Measurements from ENCODE around the gene DTYMK.

The DTYMK gene

GRCh38 chr2:241702155-241703031, 15.8 kb upstream of the DTYMK start (continued):
- TF ChIP-seq SCRT1 (tag by site-specific recombination; IDR thresholded peaks at IDR 0.05; ENCODE audit: borderline replicate concordance) (no peak), ZNF311 (tag by site-specific recombination; IDR thresholded peaks at IDR 0.05; ENCODE audit: borderline replicate concordance) (no peak), ZNF600 (tag by site-specific recombination; IDR thresholded peaks at IDR 0.05) (no peak), ZFHX2 (tag by site-specific recombination; conservative IDR thresholded peaks at IDR 0.05) (peak; percentile 89), ZNF155 (tag by site-specific recombination; IDR thresholded peaks at IDR 0.05) (no peak), KLF10 (tag by site-specific recombination; IDR thresholded peaks at IDR 0.05) (peak; percentile 48; the same call in 1 of the 2 replicates), ZNF433 (tag by site-specific recombination; IDR thresholded peaks at IDR 0.05; ENCODE audit: low read depth) (no peak), ZSCAN4 (tag by site-specific recombination; IDR thresholded peaks at IDR 0.05) (no peak), ZNF426 (tag by site-specific recombination; IDR thresholded peaks at IDR 0.05) (no peak), ZBTB17 (tag by site-specific recombination; IDR thresholded peaks at IDR 0.05) (no peak), ZNF544 (tag by site-specific recombination; IDR thresholded peaks at IDR 0.05) (no peak), ZNF274 (IDR thresholded peaks at IDR 0.05; ENCODE audit: low read length) (no peak), ZNF274 (tag by site-specific recombination; IDR thresholded peaks at IDR 0.05; ENCODE audit: borderline replicate concordance) (no peak), ZNF514 (tag by site-specific recombination; IDR thresholded peaks at IDR 0.05) (no peak), EGR2 (tag by site-specific recombination; IDR thresholded peaks at IDR 0.05; ENCODE audit: low read depth) (peak; percentile 76), MZF1 (tag by site-specific recombination; IDR thresholded peaks at IDR 0.05; ENCODE audit: borderline replicate concordance) (no peak), ZFP3 (tag by site-specific recombination; IDR thresholded peaks at IDR 0.05; ENCODE audit: low read depth) (no peak), ZNF596 (tag by site-specific recombination; IDR thresholded peaks at IDR 0.05) (no peak), KLF17 (tag by site-specific recombination; IDR thresholded peaks at IDR 0.05) (0 out of 2 replicates have a peak, but pooled peaks have one; percentile 20), ZNF664 (tag by site-specific recombination; IDR thresholded peaks at IDR 0.05) (no peak), ZNF626 (tag by site-specific recombination; IDR thresholded peaks at IDR 0.05) (no peak), HOXD13 (CRISPR knock-in tag; IDR thresholded peaks at IDR 0.05; ENCODE audit: borderline replicate concordance) (no peak), CTCF (tag by site-specific recombination; IDR thresholded peaks at IDR 0.05) (peak; percentile 98), ZSCAN23 (tag by site-specific recombination; IDR thresholded peaks at IDR 0.05) (no peak), ZBTB8A (tag by site-specific recombination; IDR thresholded peaks at IDR 0.05) (peak; percentile 78), ZNF324 (tag by site-specific recombination; IDR thresholded peaks at IDR 0.05) (no peak), ZNF792 (tag by site-specific recombination; IDR thresholded peaks at IDR 0.05) (no peak), GLIS1 (tag by site-specific recombination; IDR thresholded peaks at IDR 0.05) (no peak), ZNF791 (tag by site-specific recombination; IDR thresholded peaks at IDR 0.05) (no peak), ZNF837 (tag by site-specific recombination; IDR thresholded peaks at IDR 0.05) (no peak), ZFP41 (tag by site-specific recombination; IDR thresholded peaks at IDR 0.05; ENCODE audit: borderline replicate concordance) (no peak), ZNF2 (tag by site-specific recombination; IDR thresholded peaks at IDR 0.05) (no peak), ZNF548 (tag by site-specific recombination; IDR thresholded peaks at IDR 0.05) (no peak), ZNF776 (tag by site-specific recombination; IDR thresholded peaks at IDR 0.05; ENCODE audit: borderline replicate concordance) (no peak), OVOL3 (tag by site-specific recombination; IDR thresholded peaks at IDR 0.05) (no peak), ZBTB7A (tag by site-specific recombination; IDR thresholded peaks at IDR 0.05; ENCODE audit: low read depth) (no peak)
- TF ChIP-seq, protein P1, sequence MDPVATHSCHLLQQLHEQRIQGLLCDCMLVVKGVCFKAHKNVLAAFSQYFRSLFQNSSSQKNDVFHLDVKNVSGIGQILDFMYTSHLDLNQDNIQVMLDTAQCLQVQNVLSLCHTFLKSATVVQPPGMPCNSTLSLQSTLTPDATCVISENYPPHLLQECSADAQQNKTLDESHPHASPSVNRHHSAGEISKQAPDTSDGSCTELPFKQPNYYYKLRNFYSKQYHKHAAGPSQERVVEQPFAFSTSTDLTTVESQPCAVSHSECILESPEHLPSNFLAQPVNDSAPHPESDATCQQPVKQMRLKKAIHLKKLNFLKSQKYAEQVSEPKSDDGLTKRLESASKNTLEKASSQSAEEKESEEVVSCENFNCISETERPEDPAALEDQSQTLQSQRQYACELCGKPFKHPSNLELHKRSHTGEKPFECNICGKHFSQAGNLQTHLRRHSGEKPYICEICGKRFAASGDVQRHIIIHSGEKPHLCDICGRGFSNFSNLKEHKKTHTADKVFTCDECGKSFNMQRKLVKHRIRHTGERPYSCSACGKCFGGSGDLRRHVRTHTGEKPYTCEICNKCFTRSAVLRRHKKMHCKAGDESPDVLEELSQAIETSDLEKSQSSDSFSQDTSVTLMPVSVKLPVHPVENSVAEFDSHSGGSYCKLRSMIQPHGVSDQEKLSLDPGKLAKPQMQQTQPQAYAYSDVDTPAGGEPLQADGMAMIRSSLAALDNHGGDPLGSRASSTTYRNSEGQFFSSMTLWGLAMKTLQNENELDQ (tag by site-specific recombination; IDR thresholded peaks at IDR 0.05; ENCODE audit: low read depth) = no peak
